Measurements from ENCODE around the gene LEF1.
A peak's percentile ranks its signal among the peaks of the same experiment; 100 is the strongest.

Gene LEF1

DNA sequence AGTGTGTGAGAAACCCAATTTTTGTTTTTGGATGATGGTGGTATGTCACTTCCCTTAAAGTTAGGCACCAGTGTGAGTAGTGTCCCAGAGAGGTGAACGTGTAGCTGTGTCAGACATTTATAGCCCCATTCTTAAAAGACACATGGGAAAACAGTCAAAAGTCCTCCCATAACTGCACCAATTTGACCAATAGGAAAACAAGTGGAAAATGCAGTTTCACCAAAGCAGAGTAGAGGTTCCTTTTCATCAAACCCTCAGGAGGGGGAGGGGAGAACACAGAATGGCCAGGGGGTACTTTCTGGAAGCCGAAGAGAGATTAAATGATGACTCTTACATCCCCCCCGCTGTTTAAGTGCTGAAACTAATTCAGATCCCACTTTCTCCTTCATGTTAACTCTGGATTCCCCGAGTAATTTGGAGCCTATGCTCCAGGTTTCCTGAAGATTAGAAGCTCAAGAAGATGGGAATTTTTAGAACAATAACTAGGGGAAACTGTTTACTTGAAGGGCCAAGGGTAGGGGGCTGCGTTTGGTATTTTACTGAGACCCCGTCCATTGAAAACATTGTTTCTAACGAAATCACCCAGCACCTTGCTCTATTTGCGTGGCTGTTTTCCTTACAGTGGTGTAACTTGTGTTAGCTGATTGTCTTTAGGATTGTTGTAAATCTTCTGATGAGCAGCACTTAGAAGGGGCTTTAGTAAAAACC lies 2.1 kb upstream of the LEF1 start:
- H3K36me3 Mint-ChIP-seq (ENCODE audit: low read depth), result peaks cover 4% of the 10 kb centered on the region
- DNase-seq (ENCODE audit: low spot score), result no peak
- H3K27me3 Mint-ChIP-seq (ENCODE audit: low read depth), result peaks cover 34% of the 10 kb centered on the region
- H3K4me1 Mint-ChIP-seq (ENCODE audit: low read depth), result peaks cover 42% of the 10 kb centered on the region
- peak overlapping the region; percentile 87 for H3K4me3 Mint-ChIP-seq
- no peaks in the 10 kb centered on the region for H3K9me3 Mint-ChIP-seq
- peak overlapping the region; percentile 51 for H3K27ac Mint-ChIP-seq

DNA sequence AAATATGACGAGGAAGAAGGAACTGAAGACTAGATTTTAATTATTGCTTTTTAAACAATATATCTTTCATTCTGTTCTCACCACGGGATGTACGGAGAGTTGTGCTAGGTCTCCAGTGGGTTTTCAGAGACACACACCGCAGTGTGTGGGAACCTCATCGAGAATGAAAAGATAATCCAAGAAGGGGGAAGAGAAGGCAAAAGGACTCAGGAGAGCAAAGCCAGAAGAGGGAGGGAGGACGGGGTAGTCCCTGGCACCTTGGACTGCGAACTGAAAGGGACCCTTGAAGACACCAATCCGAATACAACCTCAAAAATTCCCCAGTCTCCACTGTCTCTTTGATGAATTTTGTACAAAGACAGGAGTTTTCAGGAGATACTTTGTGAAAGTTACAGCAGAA lies 932 bp upstream of the LEF1 start:
- Mint-ChIP-seq H3K36me3 (ENCODE audit: low read depth) (peaks cover 11% of the 10 kb centered on the region), H3K27me3 (ENCODE audit: low read depth) (peaks cover 34% of the 10 kb centered on the region), H3K4me1 (ENCODE audit: low read depth) (peaks cover 46% of the 10 kb centered on the region), H3K9me3 (no peaks in the 10 kb centered on the region), H3K27ac (peak overlapping the region; percentile 88), H3K4me3 (peak overlapping the region; percentile 96)
- DNase-seq (ENCODE audit: low spot score), result no peak

GRCh38 chr4:108168160-108168670 lies 517 bp downstream of the LEF1 start:
- peaks cover 18% of the 10 kb centered on the region for H3K36me3 Mint-ChIP-seq (ENCODE audit: low read depth)
- peaks cover 34% of the 10 kb centered on the region for H3K27me3 Mint-ChIP-seq (ENCODE audit: low read depth)
- peaks cover 43% of the 10 kb centered on the region for H3K4me1 Mint-ChIP-seq (ENCODE audit: low read depth)
- peak overlapping the region; percentile 96 for H3K4me3 Mint-ChIP-seq
- H3K9me3 Mint-ChIP-seq, result no peaks in the 10 kb centered on the region
- no peak for DNase-seq (ENCODE audit: low spot score)
- H3K27ac Mint-ChIP-seq, result peak overlapping the region; percentile 88

GRCh38 chr4:108166441-108167315 lies 2.1 kb downstream of the LEF1 start:
- Mint-ChIP-seq H3K9me3 (no peaks in the 10 kb centered on the region), H3K27ac (peak overlapping the region; percentile 90), H3K4me1 (ENCODE audit: low read depth) (peaks cover 49% of the 10 kb centered on the region), H3K4me3 (peak overlapping the region; percentile 98), H3K27me3 (ENCODE audit: low read depth) (peaks cover 29% of the 10 kb centered on the region), H3K36me3 (ENCODE audit: low read depth) (peaks cover 33% of the 10 kb centered on the region)
- peak; percentile 86 for DNase-seq (ENCODE audit: low spot score)

DNA sequence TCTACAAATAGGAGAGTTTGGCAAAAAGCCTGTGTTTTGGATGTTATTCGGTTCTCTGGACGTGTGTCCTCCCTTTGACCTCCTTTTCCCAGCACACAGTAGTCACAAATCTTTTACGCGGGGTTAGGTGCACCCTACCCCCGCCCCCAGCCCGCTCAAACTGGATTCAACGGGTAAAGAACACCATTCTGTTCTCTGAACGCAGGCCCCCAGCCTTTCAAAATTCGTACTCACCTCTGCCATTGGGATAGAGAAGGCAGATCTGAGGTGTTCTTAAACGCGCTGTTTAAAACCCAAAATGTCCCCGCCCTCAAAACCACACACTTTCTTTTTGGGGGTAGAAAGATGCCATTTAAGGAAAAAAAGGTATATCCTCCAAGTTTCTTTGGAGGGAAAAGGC lies 2.7 kb downstream of the LEF1 start:
- Mint-ChIP-seq H3K27ac (peak overlapping the region; percentile 90), H3K36me3 (ENCODE audit: low read depth) (peaks cover 37% of the 10 kb centered on the region), H3K4me1 (ENCODE audit: low read depth) (peaks cover 47% of the 10 kb centered on the region), H3K27me3 (ENCODE audit: low read depth) (peaks cover 23% of the 10 kb centered on the region), H3K4me3 (peak overlapping the region; percentile 97), H3K9me3 (no peaks in the 10 kb centered on the region)
- DNase-seq (ENCODE audit: low spot score), result no peak

- H3K27me3 Mint-ChIP-seq (ENCODE audit: low read depth), result peaks cover 18% of the 10 kb centered on the region
- H3K36me3 Mint-ChIP-seq (ENCODE audit: low read depth), result peaks cover 41% of the 10 kb centered on the region
- no peaks in the 10 kb centered on the region for H3K9me3 Mint-ChIP-seq
- no peak for DNase-seq (ENCODE audit: low spot score)
- peak overlapping the region; percentile 90 for H3K27ac Mint-ChIP-seq
- peak overlapping the region; percentile 97 for H3K4me3 Mint-ChIP-seq
- peaks cover 48% of the 10 kb centered on the region for H3K4me1 Mint-ChIP-seq (ENCODE audit: low read depth)
Measured at GRCh38 chr4:108165586-108165985, 3.1 kb downstream of the LEF1 start.

GRCh38 chr4:108163351-108163750 lies 5.4 kb downstream of the LEF1 start:
- Mint-ChIP-seq H3K9me3 (no peaks in the 10 kb centered on the region), H3K4me1 (ENCODE audit: low read depth) (peaks cover 54% of the 10 kb centered on the region), H3K4me3 (peak overlapping the region; percentile 97), H3K27me3 (ENCODE audit: low read depth) (no peaks in the 10 kb centered on the region), H3K27ac (peak overlapping the region; percentile 55), H3K36me3 (ENCODE audit: low read depth) (peaks cover 58% of the 10 kb centered on the region)
- no peak for DNase-seq (ENCODE audit: low spot score)

- H3K27me3 Mint-ChIP-seq (ENCODE audit: low read depth), result no peaks in the 10 kb centered on the region
- H3K9me3 Mint-ChIP-seq, result no peaks in the 10 kb centered on the region
- peaks cover 75% of the 10 kb centered on the region for H3K4me1 Mint-ChIP-seq (ENCODE audit: low read depth)
- H3K27ac Mint-ChIP-seq, result peak overlapping the region; percentile 41
- peaks cover 69% of the 10 kb centered on the region for H3K36me3 Mint-ChIP-seq (ENCODE audit: low read depth)
- no peak for DNase-seq (ENCODE audit: low spot score)
- H3K4me3 Mint-ChIP-seq, result peak overlapping the region; percentile 80
Measured at GRCh38 chr4:108160741-108161352, 7.9 kb downstream of the LEF1 start.

- DNase-seq (ENCODE audit: low spot score), result no peak
- peaks cover 72% of the 10 kb centered on the region for H3K36me3 Mint-ChIP-seq (ENCODE audit: low read depth)
- peaks cover 81% of the 10 kb centered on the region for H3K4me1 Mint-ChIP-seq (ENCODE audit: low read depth)
- H3K27ac Mint-ChIP-seq, result peak overlapping the region; percentile 64
- H3K9me3 Mint-ChIP-seq, result no peaks in the 10 kb centered on the region
- H3K27me3 Mint-ChIP-seq (ENCODE audit: low read depth), result no peaks in the 10 kb centered on the region
- peak overlapping the region; percentile 80 for H3K4me3 Mint-ChIP-seq
Measured at GRCh38 chr4:108159845-108160244, 8.9 kb downstream of the LEF1 start.

DNA sequence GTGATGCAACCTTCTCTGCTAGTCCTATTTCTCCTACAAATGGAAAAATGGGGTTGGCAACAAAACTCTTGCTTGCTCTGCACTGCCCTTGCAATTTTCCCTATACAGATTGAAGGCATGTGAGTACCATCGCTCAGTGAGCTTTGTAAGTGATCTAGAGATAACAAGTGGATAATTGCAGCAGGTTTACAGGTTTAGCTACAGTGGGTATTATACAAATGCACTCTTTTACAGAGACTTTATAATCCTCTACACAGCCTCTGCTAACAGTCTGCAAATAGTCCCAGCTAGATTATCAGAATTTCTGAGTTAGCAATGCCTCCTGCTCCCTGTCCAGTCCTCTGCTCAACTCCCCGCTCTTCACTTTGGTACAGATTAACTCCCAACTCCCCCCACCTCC lies 11.1 kb downstream of the LEF1 start:
- no peak overlapping the region for H3K27ac Mint-ChIP-seq

GRCh38 chr4:108156391-108156790 lies 12.3 kb downstream of the LEF1 start:
- DNase-seq (ENCODE audit: low spot score), result no peak
- no peaks in the 10 kb centered on the region for H3K27me3 Mint-ChIP-seq (ENCODE audit: low read depth)
- peak overlapping the region; percentile 17 for H3K27ac Mint-ChIP-seq
- peaks cover 67% of the 10 kb centered on the region for H3K36me3 Mint-ChIP-seq (ENCODE audit: low read depth)
- no peaks in the 10 kb centered on the region for H3K9me3 Mint-ChIP-seq
- H3K4me3 Mint-ChIP-seq, result peak overlapping the region; percentile 21
- H3K4me1 Mint-ChIP-seq (ENCODE audit: low read depth), result peaks cover 78% of the 10 kb centered on the region

More for the DNA sequence above, 11.1 kb downstream of the LEF1 start:
- H3K4me3 Mint-ChIP-seq, result peak overlapping the region; percentile 59
- no peaks in the 10 kb centered on the region for H3K9me3 Mint-ChIP-seq
- peaks cover 66% of the 10 kb centered on the region for H3K36me3 Mint-ChIP-seq (ENCODE audit: low read depth)
- DNase-seq (ENCODE audit: low spot score), result no peak
- peaks cover 74% of the 10 kb centered on the region for H3K4me1 Mint-ChIP-seq (ENCODE audit: low read depth)
- no peaks in the 10 kb centered on the region for H3K27me3 Mint-ChIP-seq (ENCODE audit: low read depth)

DNA sequence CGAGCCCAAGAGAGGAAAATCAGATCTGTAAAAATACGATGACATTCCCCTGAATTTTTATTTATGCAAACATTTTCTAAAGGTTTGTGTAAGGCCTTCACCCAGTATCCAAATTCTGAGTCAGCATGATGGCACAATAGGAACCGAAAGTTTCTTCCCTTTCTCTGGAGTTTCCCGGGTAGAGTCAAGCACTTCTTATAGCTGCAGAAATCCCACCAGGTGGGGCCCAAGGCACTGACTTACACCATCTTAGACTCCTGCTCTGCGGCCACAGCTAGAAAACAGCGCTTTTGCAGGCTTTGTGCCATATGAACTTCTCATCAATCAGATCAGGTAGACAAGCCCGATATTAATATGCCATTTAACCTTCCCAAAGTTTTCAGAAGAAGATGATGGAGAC lies 13.4 kb downstream of the LEF1 start:
- Mint-ChIP-seq H3K27ac (no peak overlapping the region), H3K9me3 (no peaks in the 10 kb centered on the region), H3K27me3 (ENCODE audit: low read depth) (no peaks in the 10 kb centered on the region), H3K4me3 (peak overlapping the region; percentile 21), H3K36me3 (ENCODE audit: low read depth) (peaks cover 65% of the 10 kb centered on the region), H3K4me1 (ENCODE audit: low read depth) (peaks cover 77% of the 10 kb centered on the region)
- no peak for DNase-seq (ENCODE audit: low spot score)

DNA sequence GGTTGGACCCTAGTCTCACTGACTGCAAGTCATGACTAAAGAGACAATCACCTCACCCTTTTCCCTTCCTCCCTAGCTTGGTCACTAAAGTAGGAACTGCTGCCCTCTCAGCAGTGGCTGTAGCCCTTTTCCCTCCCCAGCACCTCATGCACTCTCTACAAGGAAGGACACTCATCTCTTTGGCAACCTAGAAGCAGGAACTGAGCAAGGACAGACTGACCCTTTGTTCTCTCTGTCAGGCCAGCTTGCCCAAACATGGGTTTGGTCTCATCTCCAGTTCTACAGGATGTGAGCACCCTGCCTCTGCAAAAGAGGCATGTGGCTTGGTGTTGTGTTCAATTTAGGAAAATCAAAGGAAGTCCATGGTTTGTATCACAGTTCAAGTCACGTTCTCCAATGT lies 15.8 kb downstream of the LEF1 start:
- no peaks in the 10 kb centered on the region for H3K9me3 Mint-ChIP-seq
- H3K36me3 Mint-ChIP-seq (ENCODE audit: low read depth), result peaks cover 52% of the 10 kb centered on the region
- DNase-seq (ENCODE audit: low spot score), result no peak
- peak overlapping the region; percentile 18 for H3K27ac Mint-ChIP-seq
- H3K4me1 Mint-ChIP-seq (ENCODE audit: low read depth), result peaks cover 68% of the 10 kb centered on the region
- peak overlapping the region; percentile 43 for H3K4me3 Mint-ChIP-seq
- H3K27me3 Mint-ChIP-seq (ENCODE audit: low read depth), result no peaks in the 10 kb centered on the region

All from T-helper 2 cell treated with Interferon-gamma antibody and Interleukin-4, amounts not matched to agents 5 μg/mL and 100 μg/mL, for 36 hours (primary cell).